H9 (cell line): ENCODE data around the gene ADARB2. TPM values are rescaled to one million over a fixed set of nuclear protein-coding genes. Genes with fewer than 3 reads are reported as not detected.

Source experiments
- DNase-seq: peaks from one replicate; pipeline ENCODE4 v3.0.0-alpha.2; 2017
- H2AFZ ChIP-seq: one replicate; pipeline ENCODE4 v1.6.1; 2013; ENCODE audit warnings: mild to moderate bottlenecking, low read length, control low read depth, moderate library complexity
- H2AK5ac ChIP-seq: 2 replicates; pipeline ENCODE4 v1.6.1; 2013; ENCODE audit warnings: low read length, control low read depth, mixed read lengths; ENCODE audit not compliant: insufficient read length
- H2BK120ac ChIP-seq: one replicate; pipeline ENCODE4 v1.6.1; 2013; ENCODE audit warnings: low read depth, mild to moderate bottlenecking, low read length, control low read depth, inconsistent platforms; ENCODE audit not compliant: poor library complexity, severe bottlenecking
- H2BK12ac ChIP-seq: 2 replicates; pipeline ENCODE4 v1.6.1; 2013; ENCODE audit warnings: low read length, control low read depth, mixed read lengths, low read depth; ENCODE audit not compliant: insufficient read length
- H2BK15ac ChIP-seq: 2 replicates; pipeline ENCODE4 v1.6.1; 2013; ENCODE audit warnings: low read depth, low read length, control low read depth
- H2BK20ac ChIP-seq: one replicate; pipeline ENCODE4 v1.6.1; 2013; ENCODE audit warnings: low read depth, mild to moderate bottlenecking, low read length, control low read depth, inconsistent platforms; ENCODE audit not compliant: poor library complexity, severe bottlenecking
- H2BK5ac ChIP-seq: 2 replicates; pipeline ENCODE4 v1.6.1; 2013; ENCODE audit warnings: low read length, control low read depth, mixed read lengths; ENCODE audit not compliant: insufficient read length
- H3K14ac ChIP-seq: 2 replicates; pipeline ENCODE4 v1.6.1; 2013; ENCODE audit warnings: low read length, control low read depth; ENCODE audit not compliant: insufficient read depth
- H3K18ac ChIP-seq: 2 replicates; pipeline ENCODE4 v1.6.1; 2013; ENCODE audit warnings: low read depth, mild to moderate bottlenecking, mixed read lengths, low read length, control low read depth; ENCODE audit not compliant: insufficient read length
- H3K23ac ChIP-seq: 2 replicates; pipeline ENCODE4 v1.6.1; 2013; ENCODE audit warnings: low read length, control low read depth, mixed read lengths, low read depth; ENCODE audit not compliant: insufficient read length
- H3K23me2 ChIP-seq: 2 replicates; pipeline ENCODE4 v1.6.1; 2013; ENCODE audit warnings: low read depth, mild to moderate bottlenecking, mixed read lengths, low read length, control low read depth; ENCODE audit not compliant: insufficient read length, poor library complexity, severe bottlenecking
- H3K27ac ChIP-seq: 2 replicates; pipeline ENCODE4 v1.5.1; 2013; ENCODE audit warnings: low read length, control low read depth, mixed read lengths, low read depth; ENCODE audit not compliant: insufficient read length
- H3K27me3 ChIP-seq: 2 replicates; pipeline ENCODE4 v1.6.1; 2013; ENCODE audit warnings: low read length, control low read depth, inconsistent platforms; ENCODE audit not compliant: insufficient read depth
- H3K4ac ChIP-seq: 2 replicates; pipeline ENCODE4 v1.6.1; 2013; ENCODE audit warnings: low read depth, mild to moderate bottlenecking, control low read depth, inconsistent platforms, low read length, moderate library complexity
- H3K4me1 ChIP-seq: 2 replicates; pipeline ENCODE4 v1.6.1; 2013; ENCODE audit warnings: low read length, control low read depth, inconsistent platforms; ENCODE audit not compliant: insufficient read depth
- H3K4me2 ChIP-seq: 2 replicates; pipeline ENCODE4 v1.6.1; 2013; ENCODE audit warnings: low read length, control low read depth, mixed read lengths; ENCODE audit not compliant: insufficient read length, insufficient read depth
- H3K56ac ChIP-seq: 2 replicates; pipeline ENCODE4 v1.6.1; 2013; ENCODE audit warnings: low read depth, mild to moderate bottlenecking, mixed read lengths, low read length, control low read depth; ENCODE audit not compliant: insufficient read length
- H3K79me1 ChIP-seq: 2 replicates; pipeline ENCODE4 v1.6.1; 2013; ENCODE audit warnings: low read depth, mild to moderate bottlenecking, moderate library complexity, low read length, control low read depth, inconsistent platforms; ENCODE audit not compliant: insufficient read depth, poor library complexity, severe bottlenecking
- H3K79me2 ChIP-seq: 2 replicates; pipeline ENCODE4 v1.6.1; 2013; ENCODE audit warnings: low read length, control low read depth, inconsistent platforms; ENCODE audit not compliant: insufficient read depth
- H3K9ac ChIP-seq: 2 replicates; pipeline ENCODE4 v1.6.1; 2013; ENCODE audit warnings: low read length, control low read depth, mixed read lengths; ENCODE audit not compliant: insufficient read length; ENCODE audit errors: extremely low read depth
- H3K9me3 ChIP-seq: one replicate; pipeline ENCODE4 v1.6.1; 2013; ENCODE audit warnings: low read depth, low read length, inconsistent platforms; ENCODE audit not compliant: control insufficient read depth
- H3T11ph ChIP-seq: one replicate; pipeline ENCODE4 v1.6.1; 2013; ENCODE audit warnings: mild to moderate bottlenecking, low read length, control low read depth, inconsistent platforms
- H4K20me1 ChIP-seq: one replicate; pipeline ENCODE4 v1.6.1; 2013; ENCODE audit not compliant: control insufficient read depth, insufficient read length, insufficient read depth
- H4K5ac ChIP-seq: 2 replicates; pipeline ENCODE4 v1.6.1; 2013; ENCODE audit warnings: low read depth, mild to moderate bottlenecking, mixed read lengths, low read length, control low read depth; ENCODE audit not compliant: insufficient read length
- H4K8ac ChIP-seq: replicated peaks from 2 replicates; pipeline ENCODE4 v1.6.1; 2013; ENCODE audit warnings: low read length, control low read depth, mixed read lengths, low read depth; ENCODE audit not compliant: insufficient read length
- H4K91ac ChIP-seq: 2 replicates; pipeline ENCODE4 v1.6.1; 2013; ENCODE audit warnings: low read depth, mild to moderate bottlenecking, moderate library complexity, mixed read lengths, low read length, control low read depth; ENCODE audit not compliant: insufficient read length
- H3K27ac Mint-ChIP-seq, 3 experiments: 2 replicates in 2 of 3; 3 replicates in 1 of 3; pipeline ENCODE4 v1.8.0; 2020 to 2021; ENCODE audit warnings: mixed read lengths in 3 of 3, mild to moderate bottlenecking in 1 of 3, moderate library complexity in 1 of 3
- H3K27me3 Mint-ChIP-seq: 2 replicates; pipeline ENCODE4 v1.8.0; 2021; ENCODE audit warnings: low read depth, mild to moderate bottlenecking, moderate library complexity, mixed read lengths
- H3K36me3 Mint-ChIP-seq, 3 experiments: 2 replicates in 2 of 3; 3 replicates in 1 of 3; pipeline ENCODE4 v1.8.0; 2020 to 2021; ENCODE audit warnings: low read depth in 3 of 3, mixed read lengths in 3 of 3; ENCODE audit not compliant: insufficient read depth in 1 of 3
- H3K4me1 Mint-ChIP-seq, 2 experiments: 2 replicates each; pipeline ENCODE4 v1.8.0; 2020; ENCODE audit warnings: mixed read lengths in 2 of 2
- H3K4me3 Mint-ChIP-seq, 2 experiments: 2 replicates in 1 of 2; 3 replicates in 1 of 2; pipeline ENCODE4 v1.8.0; 2020 to 2021; ENCODE audit warnings: mild to moderate bottlenecking in 2 of 2, mixed read lengths in 2 of 2, moderate library complexity in 1 of 2
- H3K9me3 Mint-ChIP-seq, 2 experiments: 2 replicates in 1 of 2; 3 replicates in 1 of 2; pipeline ENCODE4 v1.8.0; 2020; ENCODE audit warnings: mild to moderate bottlenecking in 2 of 2, mixed read lengths in 2 of 2, moderate library complexity in 1 of 2
- WGBS: extraction: QIAGEN DNeasy Blood & Tissue Kit; methylation state at CpG from one replicate; pipeline ENCODE4 v1.1.7; 2013; ENCODE audit warnings: missing lambda C conversion rate, low lambda C conversion rate, mixed read lengths; ENCODE audit not compliant: insufficient read length; ENCODE audit errors: extremely low coverage; 5-methylcytosine and 5-hydroxymethylcytosine counted together
- total RNA-seq: library from RNA; stranded (reverse); gene quantifications from 2 replicates; pipeline ENCODE4 v1.2.1, GENCODE V29; 2021
- TF ChIP-seq, protein P1 (sequence below): fragments of 200-600 bp; sonication (generic); conservative IDR thresholded peaks from 3 replicates; pipeline ENCODE4 v1.8.0; 2021; ENCODE audit warnings: antibody characterized with exemption, mild to moderate bottlenecking

ADARB2 gene
- total RNA-seq, 1 experiment from 2014 or later, result 0.87 TPM

DNA sequence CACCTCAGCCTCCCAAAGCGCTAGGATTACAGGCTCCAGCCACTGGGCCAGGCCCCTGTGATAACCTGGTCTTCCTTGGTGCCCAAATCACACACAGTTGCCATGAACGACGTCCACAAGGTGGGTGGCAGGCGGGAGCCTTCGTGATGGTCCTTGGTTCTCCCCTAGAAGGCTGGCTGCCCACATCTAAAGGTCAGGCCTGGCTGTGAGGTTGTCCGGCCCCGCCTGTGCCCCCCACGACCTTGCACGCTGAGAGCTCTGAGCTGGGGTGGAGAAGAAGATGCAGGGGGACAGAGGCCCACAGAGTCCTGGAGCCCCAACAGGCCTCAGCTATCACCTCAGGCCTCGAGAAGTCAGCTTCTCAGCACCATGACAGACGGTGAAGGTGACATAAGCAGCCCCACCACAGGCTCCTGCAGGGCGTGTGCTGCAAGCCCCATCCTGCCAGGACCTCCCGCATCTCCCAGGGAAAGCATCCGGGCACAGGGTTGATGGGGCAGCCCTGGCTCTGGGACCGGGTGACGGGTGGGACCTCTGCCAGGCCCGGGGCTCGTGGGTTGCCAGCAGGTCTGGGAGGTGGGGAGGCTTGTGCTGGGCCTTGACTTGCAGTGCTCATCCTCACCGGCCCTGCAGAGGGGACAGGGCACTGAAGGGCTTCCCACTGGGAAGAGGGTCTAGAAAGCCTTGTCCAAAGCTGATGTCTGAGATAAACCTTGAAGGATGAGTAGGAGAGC, 463.8 kb downstream of the ADARB2 start:
- Histone ChIP-seq H3T11ph (no peak overlapping the region), H4K8ac (no peak overlapping the region), H2AFZ (no peak overlapping the region), H3K79me1 (no peaks in the 10 kb centered on the region), H3K4me1 (no peaks in the 10 kb centered on the region; the same call in 1 of the 2 replicates), H3K18ac (no peak overlapping the region), H2AK5ac (no peak overlapping the region), H2BK20ac (no peak overlapping the region), H3K27ac (no peak overlapping the region), H3K4me2 (no peak overlapping the region), H3K9ac (no peak overlapping the region), H4K5ac (no peak overlapping the region), H2BK12ac (no peak overlapping the region), H4K91ac (no peak overlapping the region), H4K20me1 (no peaks in the 10 kb centered on the region), H3K23ac (no peak overlapping the region), H3K14ac (no peak overlapping the region), H2BK15ac (no peak overlapping the region), H3K79me2 (no peaks in the 10 kb centered on the region), H2BK120ac (no peak overlapping the region), H3K23me2 (peaks cover 2% of the 10 kb centered on the region), H3K4ac (no peak overlapping the region), H2BK5ac (no peak overlapping the region), H3K56ac (no peak overlapping the region), H3K9me3 (no peaks in the 10 kb centered on the region), H3K27me3 (no peaks in the 10 kb centered on the region)
- Mint-ChIP-seq H3K27me3 (peaks cover 5% of the 10 kb centered on the region), H3K36me3 (no peaks in the 10 kb centered on the region; a peak in 1 of 7 replicates), H3K4me1 (peaks cover 4 to 9% of the 10 kb centered on the region in 2 experiments), H3K27ac (no peak overlapping the region), H3K4me3 (no peak overlapping the region), H3K9me3 (peaks cover 0 to 2% of the 10 kb centered on the region in 2 experiments; a peak in 2 of 5 replicates)
- DNase-seq, result no peak
- TF ChIP-seq, protein P1, sequence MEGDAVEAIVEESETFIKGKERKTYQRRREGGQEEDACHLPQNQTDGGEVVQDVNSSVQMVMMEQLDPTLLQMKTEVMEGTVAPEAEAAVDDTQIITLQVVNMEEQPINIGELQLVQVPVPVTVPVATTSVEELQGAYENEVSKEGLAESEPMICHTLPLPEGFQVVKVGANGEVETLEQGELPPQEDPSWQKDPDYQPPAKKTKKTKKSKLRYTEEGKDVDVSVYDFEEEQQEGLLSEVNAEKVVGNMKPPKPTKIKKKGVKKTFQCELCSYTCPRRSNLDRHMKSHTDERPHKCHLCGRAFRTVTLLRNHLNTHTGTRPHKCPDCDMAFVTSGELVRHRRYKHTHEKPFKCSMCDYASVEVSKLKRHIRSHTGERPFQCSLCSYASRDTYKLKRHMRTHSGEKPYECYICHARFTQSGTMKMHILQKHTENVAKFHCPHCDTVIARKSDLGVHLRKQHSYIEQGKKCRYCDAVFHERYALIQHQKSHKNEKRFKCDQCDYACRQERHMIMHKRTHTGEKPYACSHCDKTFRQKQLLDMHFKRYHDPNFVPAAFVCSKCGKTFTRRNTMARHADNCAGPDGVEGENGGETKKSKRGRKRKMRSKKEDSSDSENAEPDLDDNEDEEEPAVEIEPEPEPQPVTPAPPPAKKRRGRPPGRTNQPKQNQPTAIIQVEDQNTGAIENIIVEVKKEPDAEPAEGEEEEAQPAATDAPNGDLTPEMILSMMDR, result no peak
- no CpG with 5 or more reads among the region's 19 CpGs for WGBS
